Mesenchymal stem cell (in vitro differentiated cells and primary cell): Measurements from ENCODE around the gene RAB4B.

Experiments
- DNase-seq: peaks from one replicate; pipeline ENCODE4 v3.0.0-alpha.2; 2013
- H2AFZ ChIP-seq: one replicate; pipeline ENCODE4 v1.6.1; 2013; ENCODE audit warnings: low read depth, mild to moderate bottlenecking, control low read depth, inconsistent platforms, low read length, moderate library complexity
- H2AK5ac ChIP-seq: 2 replicates; pipeline ENCODE4 v1.6.1; 2013; ENCODE audit warnings: low read length, moderate library complexity, mild to moderate bottlenecking, inconsistent platforms; ENCODE audit not compliant: severe bottlenecking
- H2BK120ac ChIP-seq: one replicate; pipeline ENCODE4 v1.6.1; 2013; ENCODE audit warnings: low read depth, mild to moderate bottlenecking, inconsistent platforms, low read length, moderate library complexity
- H2BK12ac ChIP-seq, 2 experiments: one replicate each; pipeline ENCODE4 v1.6.1; 2013; ENCODE audit warnings: inconsistent platforms in 2 of 2, low read length in 2 of 2, mild to moderate bottlenecking in 2 of 2, moderate library complexity in 2 of 2, control low read depth in 1 of 2
- H2BK15ac ChIP-seq: one replicate; pipeline ENCODE4 v1.6.1; 2013; ENCODE audit warnings: mild to moderate bottlenecking, low read depth, inconsistent platforms; ENCODE audit not compliant: poor library complexity, severe bottlenecking
- H2BK5ac ChIP-seq: 2 replicates; pipeline ENCODE4 v1.6.1; 2013; ENCODE audit warnings: low read depth, mild to moderate bottlenecking, low read length, control low read depth, inconsistent platforms; ENCODE audit not compliant: poor library complexity, severe bottlenecking
- H3K14ac ChIP-seq, 2 experiments: one replicate each; pipeline ENCODE4 v1.6.1; 2013; ENCODE audit warnings: inconsistent platforms in 2 of 2, low read length in 2 of 2, control low read depth in 1 of 2, mild to moderate bottlenecking in 1 of 2, moderate library complexity in 1 of 2
- H3K18ac ChIP-seq, 2 experiments: one replicate each; pipeline ENCODE4 v1.6.1; 2013; ENCODE audit warnings: inconsistent platforms in 2 of 2, low read length in 2 of 2, control low read depth in 1 of 2, low read depth in 1 of 2, mild to moderate bottlenecking in 1 of 2
- H3K23ac ChIP-seq, 2 experiments: one replicate each; pipeline ENCODE4 v1.6.1; 2013; ENCODE audit warnings: inconsistent platforms in 2 of 2, low read length in 2 of 2, mild to moderate bottlenecking in 2 of 2, moderate library complexity in 2 of 2, control low read depth in 1 of 2
- H3K27ac ChIP-seq: 2 replicates; pipeline ENCODE4 v1.5.1; 2013; ENCODE audit warnings: mild to moderate bottlenecking, moderate library complexity, low read length, control low read depth, inconsistent platforms; ENCODE audit not compliant: poor library complexity, severe bottlenecking
- H3K27me3 ChIP-seq, 2 experiments: 2 replicates each; pipeline versions ENCODE4 v1.6.1 to v1.7.0; 2013; ENCODE audit warnings: low read length in 2 of 2, mild to moderate bottlenecking in 2 of 2, moderate library complexity in 2 of 2, control low read depth in 1 of 2, inconsistent platforms in 1 of 2; ENCODE audit not compliant: control insufficient read depth in 1 of 2, insufficient read depth in 1 of 2
- H3K36me3 ChIP-seq, 2 experiments: 2 replicates each; pipeline versions ENCODE4 v1.6.1 to v1.7.0; 2013; ENCODE audit warnings: low read length in 2 of 2, control low read depth in 1 of 2, inconsistent platforms in 1 of 2, low read depth in 1 of 2, mild to moderate bottlenecking in 1 of 2; ENCODE audit not compliant: insufficient read depth in 2 of 2, control insufficient read depth in 1 of 2
- H3K4ac ChIP-seq, 2 experiments: one replicate each; pipeline ENCODE4 v1.6.1; 2013; ENCODE audit warnings: inconsistent platforms in 2 of 2, low read length in 2 of 2, mild to moderate bottlenecking in 2 of 2, moderate library complexity in 2 of 2, control low read depth in 1 of 2, low read depth in 1 of 2
- H3K4me1 ChIP-seq: 2 replicates; pipeline ENCODE4 v1.6.1; 2013; ENCODE audit warnings: low read depth, low read length, control low read depth; ENCODE audit not compliant: control insufficient read depth, insufficient read depth
- H3K4me2 ChIP-seq: 2 replicates; pipeline ENCODE4 v1.6.1; 2013; ENCODE audit warnings: low read length, mild to moderate bottlenecking, inconsistent platforms; ENCODE audit not compliant: poor library complexity, severe bottlenecking
- H3K4me3 ChIP-seq, 2 experiments: 2 replicates each; pipeline versions ENCODE4 v1.5.1 to v1.7.0; 2013; ENCODE audit warnings: low read length in 2 of 2, mild to moderate bottlenecking in 2 of 2, control low read depth in 1 of 2, low read depth in 1 of 2; ENCODE audit not compliant: insufficient read depth in 1 of 2
- H3K79me1 ChIP-seq: replicated peaks from 2 replicates; pipeline ENCODE4 v1.6.1; 2013; ENCODE audit warnings: mild to moderate bottlenecking, control low read depth, low read length, inconsistent platforms; ENCODE audit not compliant: poor library complexity, severe bottlenecking
- H3K9ac ChIP-seq: 2 replicates; pipeline ENCODE4 v1.7.0; 2013; ENCODE audit warnings: mild to moderate bottlenecking, low read length, moderate library complexity
- H3K9me3 ChIP-seq: 2 replicates; pipeline ENCODE4 v1.7.0; 2013; ENCODE audit warnings: mild to moderate bottlenecking, low read length; ENCODE audit not compliant: control insufficient read depth
- H4K8ac ChIP-seq: one replicate; pipeline ENCODE4 v1.6.1; 2013; ENCODE audit warnings: inconsistent platforms, mild to moderate bottlenecking, low read length, moderate library complexity
- H4K91ac ChIP-seq: one replicate; pipeline ENCODE4 v1.6.1; 2013; ENCODE audit warnings: mild to moderate bottlenecking, low read length, inconsistent platforms
- WGBS: methylation state at CpG from one replicate; pipeline ENCODE4 v1.1.7; 2013; ENCODE audit warnings: mixed read lengths; 5-methylcytosine and 5-hydroxymethylcytosine counted together

The RAB4B gene

GRCh38 chr19:40776932-40777644 lies 959 bp upstream of the RAB4B start:
- DNase-seq = peak; percentile 98
- Histone ChIP-seq H3K9ac (peak overlapping the region; percentile 94), H4K91ac (no peak overlapping the region), H3K4me2 (peak overlapping the region; percentile 80), H4K8ac (peak overlapping the region; percentile 97), H3K14ac (no peak overlapping the region), H3K79me1 (peaks cover 11% of the 10 kb centered on the region), H3K18ac (peak overlapping the region; percentile 75 to 91), H3K4me1 (peaks cover 9% of the 10 kb centered on the region), H3K4me3 (peak overlapping the region; percentile 34 to 86), H3K36me3 (no peaks in the 10 kb centered on the region), H3K4ac (peak overlapping the region; percentile 44 to 97), H3K9me3 (no peaks in the 10 kb centered on the region), H3K27me3 (no peaks in the 10 kb centered on the region), H3K23ac (no peak overlapping the region), H2BK5ac (no peak overlapping the region), H2AFZ (no peak overlapping the region), H2AK5ac (peak overlapping the region; percentile 43), H2BK15ac (no peak overlapping the region), H3K27ac (peak overlapping the region; percentile 99), H2BK120ac (peak overlapping the region; percentile 94), H2BK12ac (peak overlapping the region in 1 of 2 experiments; percentile 37)
- WGBS = 19% methylated on average over 13 of the region's 13 CpGs

GRCh38 chr19:40777645-40777936 lies 456 bp upstream of the RAB4B start:
- no peak overlapping the region for H3K14ac ChIP-seq
- H3K18ac ChIP-seq = peak overlapping the region; percentile 75 to 91
- peak overlapping the region; percentile 94 for H2BK120ac ChIP-seq
- no peak for DNase-seq
- H3K79me1 ChIP-seq = peaks cover 11% of the 10 kb centered on the region
- no peak overlapping the region for H2AFZ ChIP-seq
- H4K8ac ChIP-seq = peak overlapping the region; percentile 97
- H3K4ac ChIP-seq = peak overlapping the region; percentile 90 to 97
- H3K4me1 ChIP-seq = peaks cover 9% of the 10 kb centered on the region
- H3K27me3 ChIP-seq = no peaks in the 10 kb centered on the region
- peak overlapping the region; percentile 39 for H2AK5ac ChIP-seq
- H3K9me3 ChIP-seq = no peaks in the 10 kb centered on the region
- H3K27ac ChIP-seq = peak overlapping the region; percentile 99
- H4K91ac ChIP-seq = peak overlapping the region; percentile 79
- H3K9ac ChIP-seq = peak overlapping the region; percentile 94
- H3K23ac ChIP-seq = no peak overlapping the region
- 0% methylated on average over 10 of the region's 10 CpGs for WGBS
- no peaks in the 10 kb centered on the region for H3K36me3 ChIP-seq
- H2BK5ac ChIP-seq = peak overlapping the region; percentile 94
- peak overlapping the region in 1 of 2 experiments; percentile 4 for H2BK12ac ChIP-seq
- H3K4me3 ChIP-seq = peak overlapping the region; percentile 34 to 86
- peak overlapping the region; percentile 84 for H2BK15ac ChIP-seq
- peak overlapping the region; percentile 80 for H3K4me2 ChIP-seq

- Histone ChIP-seq H3K4me3 (peak overlapping the region; percentile 85 to 86), H3K18ac (peak overlapping the region; percentile 0 to 50), H3K14ac (no peak overlapping the region), H3K4ac (peak overlapping the region in 1 of 2 experiments; percentile 3), H2BK5ac (no peak overlapping the region), H4K91ac (no peak overlapping the region), H2AK5ac (peak overlapping the region; percentile 40), H3K23ac (no peak overlapping the region), H4K8ac (peak overlapping the region; percentile 66), H3K4me1 (peaks cover 9% of the 10 kb centered on the region), H3K9me3 (no peaks in the 10 kb centered on the region), H2BK15ac (peak overlapping the region; percentile 0), H3K9ac (peak overlapping the region; percentile 94), H2BK120ac (no peak overlapping the region), H3K4me2 (peak overlapping the region; percentile 57), H3K79me1 (peaks cover 14% of the 10 kb centered on the region), H3K27me3 (no peaks in the 10 kb centered on the region), H3K27ac (peak overlapping the region; percentile 90), H2BK12ac (no peak overlapping the region), H2AFZ (no peak overlapping the region), H3K36me3 (peaks cover 1 to 4% of the 10 kb centered on the region in 2 experiments)
- WGBS = 8% methylated on average over 7 of the region's 7 CpGs
- DNase-seq = no peak
Observed at GRCh38 chr19:40778706-40779284, 748 bp downstream of the RAB4B start.

- Histone ChIP-seq H3K4me2 (no peak overlapping the region), H3K36me3 (peaks cover 9 to 13% of the 10 kb centered on the region in 2 experiments), H2AK5ac (no peak overlapping the region), H3K9me3 (no peaks in the 10 kb centered on the region), H3K27ac (no peak overlapping the region), H4K8ac (no peak overlapping the region), H2AFZ (no peak overlapping the region), H3K23ac (no peak overlapping the region), H2BK120ac (no peak overlapping the region), H3K4ac (no peak overlapping the region), H3K4me3 (no peak overlapping the region), H2BK15ac (no peak overlapping the region), H3K18ac (no peak overlapping the region), H3K14ac (no peak overlapping the region), H3K79me1 (peaks cover 15% of the 10 kb centered on the region), H2BK5ac (no peak overlapping the region), H3K9ac (no peak overlapping the region), H2BK12ac (no peak overlapping the region), H4K91ac (no peak overlapping the region), H3K4me1 (peaks cover 6% of the 10 kb centered on the region), H3K27me3 (no peaks in the 10 kb centered on the region)
- DNase-seq = no peak
- 92% methylated on average over 5 of the region's 5 CpGs for WGBS
Observed at GRCh38 chr19:40780582-40780981, 2.5 kb downstream of the RAB4B start.
